B cell (primary cell): ENCODE results near the gene PTPRT. TPM values are rescaled to one million over a fixed set of nuclear protein-coding genes. Genes with fewer than 3 reads are reported as not detected.

Source experiments
- ATAC-seq: fragments of 200-7000 bp; cut with Tn5 transposase; one replicate; pipeline ENCODE4 v1.10.0; 2021; ENCODE audit warnings: low read depth, mild to moderate bottlenecking, moderate number of reproducible peaks, moderate library complexity
- CTCF ChIA-PET: fragments of 350-600 bp; sonication (Branson Sonifier 250); formaldehyde crosslinking; loops from one replicate; lab custom pipeline; 2021; ENCODE audit warnings: antibody characterized with exemption, inconsistent platforms; lab: Charles Lee
- POLR2A ChIA-PET: fragments of 350-600 bp; sonication (Branson Sonifier 250); formaldehyde crosslinking; loops from one replicate; lab custom pipeline; 2021; ENCODE audit warnings: antibody characterized with exemption; lab: Charles Lee
- DNase-seq: peaks from one replicate; pipeline ENCODE4 v3.0.0; 2013
- H2AFZ ChIP-seq: 2 replicates; pipeline ENCODE4 v1.6.1; 2012; ENCODE audit warnings: mild to moderate bottlenecking, low read depth, low read length; ENCODE audit not compliant: insufficient read depth, poor library complexity, severe bottlenecking
- H3K27ac ChIP-seq, 2 donors: 1 replicate in 1 of 2; 2 replicates in 1 of 2; pipeline ENCODE4 v1.5.1; 2012 to 2013; ENCODE audit warnings: low read length in 2 of 2, mild to moderate bottlenecking in 2 of 2, moderate library complexity in 1 of 2
- H3K27me3 ChIP-seq, 4 experiments: fragments of 200-600 bp in 1 of 4; sonication (generic) in 1 of 4; replicated peaks in 1 of 4; 1 replicate in 2 of 4; 2 replicates in 2 of 4; pipeline versions ENCODE4 v1.6.1 to v1.7.0; 2013 to 2016; ENCODE audit warnings: low read length in 3 of 4, mild to moderate bottlenecking in 2 of 4, mixed read lengths in 1 of 4, moderate library complexity in 1 of 4; ENCODE audit not compliant: insufficient read depth in 4 of 4, control insufficient read depth in 3 of 4; ENCODE audit errors: control extremely low read depth in 1 of 4
- H3K36me3 ChIP-seq, 2 experiments: replicated peaks in 1 of 2; 1 replicate in 1 of 2; 2 replicates in 1 of 2; pipeline versions ENCODE4 v1.6.1 to v1.7.1; 2013; ENCODE audit warnings: low read length in 1 of 2; ENCODE audit not compliant: insufficient read depth in 2 of 2, control insufficient read depth in 1 of 2; ENCODE audit errors: control extremely low read depth in 1 of 2, extremely low read depth in 1 of 2
- H3K4me1 ChIP-seq, 2 donors: fragments of 200-600 bp in 1 of 2; sonication (generic) in 1 of 2; 1 replicate in 1 of 2; 2 replicates in 1 of 2; pipeline versions ENCODE4 v1.5.1 to v1.6.1; 2013 to 2017; ENCODE audit warnings: low read length in 2 of 2; ENCODE audit not compliant: control insufficient read depth in 2 of 2, insufficient read depth in 2 of 2
- H3K4me2 ChIP-seq: replicated peaks from 2 replicates; pipeline ENCODE3; 2012; ENCODE audit warnings: mild to moderate bottlenecking, low read depth, low read length; ENCODE audit not compliant: poor library complexity, severe bottlenecking
- H3K4me3 ChIP-seq, 5 experiments: fragments of 200-600 bp in 1 of 5; sonication (generic) in 1 of 5; 1 replicate in 3 of 5; 2 replicates in 2 of 5; pipeline versions ENCODE4 v1.5.1 to v1.7.0; 2011 to 2016; ENCODE audit warnings: low read length in 4 of 5, mild to moderate bottlenecking in 4 of 5, low read depth in 2 of 5, control low read depth in 1 of 5, moderate library complexity in 1 of 5; ENCODE audit not compliant: insufficient read depth in 1 of 5; ENCODE audit errors: control extremely low read depth in 1 of 5, extremely low read depth in 1 of 5
- H3K79me2 ChIP-seq: fragments of 200-600 bp; sonication (generic); one replicate; pipeline ENCODE4 v1.6.0; 2016; ENCODE audit warnings: low read length; ENCODE audit not compliant: control insufficient read depth, insufficient read depth
- H3K9ac ChIP-seq: fragments of 200-600 bp; sonication (generic); 2 replicates; pipeline ENCODE4 v1.6.1; 2017; ENCODE audit warnings: mild to moderate bottlenecking, low read length, moderate library complexity
- H3K9me3 ChIP-seq, 3 donors: one replicate each; pipeline versions ENCODE4 v1.6.1 to v1.7.1; 2013; ENCODE audit warnings: low read length in 2 of 3; ENCODE audit not compliant: control insufficient read depth in 2 of 3, insufficient read depth in 1 of 3; ENCODE audit errors: control extremely low read depth in 1 of 3
- H4K20me1 ChIP-seq: 2 replicates; pipeline ENCODE4 v1.6.0; 2012; ENCODE audit warnings: mild to moderate bottlenecking, low read length; ENCODE audit not compliant: insufficient read depth, control insufficient read depth, poor library complexity, severe bottlenecking
- H3K27ac Mint-ChIP-seq: one replicate; pipeline ENCODE4 v1.8.0; 2021; ENCODE audit warnings: mixed read lengths
- H3K27me3 Mint-ChIP-seq: one replicate; pipeline ENCODE4 v1.8.0; 2021; ENCODE audit warnings: mixed read lengths
- H3K4me1 Mint-ChIP-seq: one replicate; pipeline ENCODE4 v1.8.0; 2021; ENCODE audit warnings: mixed read lengths
- H3K4me3 Mint-ChIP-seq: one replicate; pipeline ENCODE4 v1.8.0; 2021; ENCODE audit warnings: mixed read lengths
- H3K9me3 Mint-ChIP-seq: one replicate; pipeline ENCODE4 v1.8.0; 2022; ENCODE audit warnings: mixed read lengths; ENCODE audit not compliant: insufficient read depth
- CTCF ChIP-seq: fragments of 200-600 bp; IDR thresholded peaks from one replicate; pipeline ENCODE4 v1.8.0; 2022; ENCODE audit warnings: antibody characterized with exemption, mild to moderate bottlenecking
- EZH2 ChIP-seq: IDR thresholded peaks from 2 replicates; pipeline ENCODE4 v1.6.1; 2012; ENCODE audit warnings: borderline replicate concordance, low read depth, mild to moderate bottlenecking, moderate library complexity, low read length; ENCODE audit not compliant: insufficient read depth, poor library complexity, severe bottlenecking
- WGBS: methylation state at CpG from one replicate; pipeline ENCODE4 v1.1.5; 2013; ENCODE audit warnings: missing lambda C conversion rate; ENCODE audit not compliant: insufficient coverage; 5-methylcytosine and 5-hydroxymethylcytosine counted together
- intact Hi-C: fragments of 100-400 bp; cut with micrococcal nuclease; formaldehyde crosslinking; loops from one replicate; pipeline ENCODE4 v1.10.0; 2022
- polyA plus RNA-seq: library from polyadenylated mRNA; depleted of rRNA; stranded (reverse); fragments of >200 nt; gene quantifications from 2 replicates; pipeline ENCODE4 v1.2.3, GENCODE V29; 2012
- total RNA-seq, 2 donors: library from RNA; stranded (reverse); fragments of 120-200 nt in 1 of 2; gene quantifications; 1 replicate in 1 of 2; 2 replicates in 1 of 2; pipeline versions ENCODE4 v1.2.3 to v1.2.4, GENCODE V29; 2013 to 2022

Gene PTPRT
- total and polyA plus RNA-seq, 2 donors (not counting 1 experiment from before 2014, with no cell fraction given) = not detected

GRCh38 chr20:42763015-42763414, 426.7 kb downstream of the PTPRT start:
- Mint-ChIP-seq H3K4me3 (no peak overlapping the region), H3K4me1 (no peaks in the 10 kb centered on the region), H3K27ac (no peak overlapping the region), H3K9me3 (peaks cover 3% of the 10 kb centered on the region), H3K27me3 (no peaks in the 10 kb centered on the region)
- H3K9me3 ChIP-seq = peaks cover 0 to 4% (median 0%) of the 10 kb centered on the region in 3 donors
- no peak overlapping the region for H2AFZ ChIP-seq
- no peak overlapping the region for H3K4me2 ChIP-seq
- no peak overlapping the region for H3K4me3 ChIP-seq
- H3K9ac ChIP-seq = no peak overlapping the region
- CTCF ChIA-PET = no interaction called here
- DNase-seq (no peak), ATAC-seq (no peak)
- POLR2A ChIA-PET = no interaction called here
- TF ChIP-seq EZH2 = no peak
- no peak for TF ChIP-seq CTCF
- no peak overlapping the region for H3K27ac ChIP-seq
- H3K27me3 ChIP-seq = no peaks in the 10 kb centered on the region
- H3K36me3 ChIP-seq = no peaks in the 10 kb centered on the region
- intact Hi-C loops = no loop called here
- no peaks in the 10 kb centered on the region for H4K20me1 ChIP-seq
- H3K4me1 ChIP-seq = no peaks in the 10 kb centered on the region
- no peaks in the 10 kb centered on the region for H3K79me2 ChIP-seq
- WGBS = no CpG with 5 or more reads among the region's 1 CpG

- Histone ChIP-seq H3K4me2 (no peak overlapping the region), H3K79me2 (no peaks in the 10 kb centered on the region), H3K4me1 (no peaks in the 10 kb centered on the region), H3K27ac (no peak overlapping the region), H3K4me3 (no peak overlapping the region), H3K36me3 (no peaks in the 10 kb centered on the region), H3K27me3 (no peaks in the 10 kb centered on the region), H3K9me3 (no peaks in the 10 kb centered on the region), H2AFZ (no peak overlapping the region), H4K20me1 (no peaks in the 10 kb centered on the region), H3K9ac (no peak overlapping the region)
- Mint-ChIP-seq H3K4me3 (no peak overlapping the region), H3K27ac (no peak overlapping the region), H3K9me3 (peaks cover 3% of the 10 kb centered on the region), H3K4me1 (no peaks in the 10 kb centered on the region), H3K27me3 (no peaks in the 10 kb centered on the region)
- 100% methylated on average over 1 of the region's 1 CpG for WGBS
- ChIA-PET CTCF (no interaction called here), POLR2A (no interaction called here)
- no peak for ATAC-seq
- no peak for TF ChIP-seq CTCF
- TF ChIP-seq EZH2 = no peak
- intact Hi-C loops = no loop called here
- DNase-seq = no peak
Observed at GRCh38 chr20:42756991-42757390, 432.7 kb downstream of the PTPRT start.
